HG03565 (cell line): ENCODE measurements around the gene VSX1.

ENCODE experiments used
- ATAC-seq: cut with Tn5 transposase; IDR thresholded peaks from one replicate; pipeline ENCODE4 v1.9.1; 2021; ENCODE audit warnings: mild to moderate bottlenecking, moderate library complexity; ENCODE audit not compliant: unreplicated experiment

Gene VSX1

DNA sequence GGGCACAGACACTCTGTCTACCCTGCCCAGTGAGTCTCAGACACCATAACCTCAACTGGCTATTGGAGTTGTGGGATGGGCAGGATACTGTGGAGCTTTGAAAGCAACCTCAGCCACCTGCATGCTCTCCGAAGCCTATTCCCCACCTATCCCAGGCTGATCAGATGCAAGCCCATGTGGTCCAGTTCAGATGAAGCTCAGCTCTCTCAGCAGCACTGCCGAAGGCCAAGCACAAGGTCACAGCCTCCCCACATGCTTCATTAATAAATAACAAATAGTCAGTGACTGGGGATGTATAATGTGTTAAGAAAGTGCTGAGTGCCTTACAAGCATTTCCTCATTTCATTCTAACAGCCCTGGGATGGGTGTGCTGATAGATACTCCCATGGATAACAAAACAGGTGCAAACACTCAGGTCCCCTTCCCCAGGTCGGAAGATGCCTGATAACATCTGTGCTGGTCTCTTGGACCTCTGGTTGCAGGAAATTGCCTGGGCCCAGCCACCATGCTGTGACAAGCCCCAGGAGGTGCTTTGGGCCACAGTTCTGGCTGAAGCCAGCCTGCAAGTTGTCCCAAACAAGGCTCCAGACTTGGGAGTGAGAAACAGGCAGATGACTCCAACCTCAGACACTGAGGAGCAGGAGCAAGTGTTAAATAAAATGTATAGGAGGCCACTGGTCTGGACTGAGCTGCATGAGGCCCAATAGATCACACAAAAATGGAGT is 27.7 kb downstream of the VSX1 start:
- ATAC-seq: no peak

DNA sequence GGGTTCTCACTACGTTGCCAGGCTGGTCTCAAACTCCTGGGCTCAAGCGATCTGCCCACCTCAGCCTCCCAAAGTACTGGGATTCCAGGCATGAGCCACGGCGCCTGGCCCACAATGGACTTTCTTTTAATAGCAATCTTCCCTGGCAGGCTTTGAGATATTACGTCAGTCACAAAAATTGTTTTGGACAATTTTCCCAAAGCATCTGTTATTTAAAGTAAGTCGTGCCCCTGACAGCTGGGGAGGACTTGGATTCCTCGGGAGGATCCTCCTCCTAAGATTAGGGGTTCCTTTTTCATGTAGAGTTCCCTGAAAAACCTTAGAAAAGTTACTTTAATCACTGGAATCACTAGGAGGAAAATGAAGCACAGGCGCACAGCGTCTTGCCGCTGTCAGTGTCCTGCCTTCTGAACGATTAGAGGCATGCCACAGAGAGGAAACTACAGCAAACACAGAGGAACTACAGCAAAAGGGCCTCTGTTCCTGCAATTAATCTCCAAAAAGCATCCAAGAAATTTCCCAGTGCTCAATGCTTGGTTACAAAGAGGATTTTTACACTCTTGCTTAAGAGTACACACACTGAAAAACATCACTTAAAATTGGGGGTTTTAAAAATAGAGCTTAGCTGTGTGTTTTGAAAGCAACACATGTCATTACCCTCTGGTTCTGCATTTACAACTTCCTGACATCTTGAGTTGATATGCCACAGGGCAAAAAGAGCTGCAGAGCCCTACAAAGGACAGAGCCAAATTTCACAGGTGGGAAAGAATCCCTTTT is 28.5 kb downstream of the VSX1 start:
- ATAC-seq: no peak

DNA sequence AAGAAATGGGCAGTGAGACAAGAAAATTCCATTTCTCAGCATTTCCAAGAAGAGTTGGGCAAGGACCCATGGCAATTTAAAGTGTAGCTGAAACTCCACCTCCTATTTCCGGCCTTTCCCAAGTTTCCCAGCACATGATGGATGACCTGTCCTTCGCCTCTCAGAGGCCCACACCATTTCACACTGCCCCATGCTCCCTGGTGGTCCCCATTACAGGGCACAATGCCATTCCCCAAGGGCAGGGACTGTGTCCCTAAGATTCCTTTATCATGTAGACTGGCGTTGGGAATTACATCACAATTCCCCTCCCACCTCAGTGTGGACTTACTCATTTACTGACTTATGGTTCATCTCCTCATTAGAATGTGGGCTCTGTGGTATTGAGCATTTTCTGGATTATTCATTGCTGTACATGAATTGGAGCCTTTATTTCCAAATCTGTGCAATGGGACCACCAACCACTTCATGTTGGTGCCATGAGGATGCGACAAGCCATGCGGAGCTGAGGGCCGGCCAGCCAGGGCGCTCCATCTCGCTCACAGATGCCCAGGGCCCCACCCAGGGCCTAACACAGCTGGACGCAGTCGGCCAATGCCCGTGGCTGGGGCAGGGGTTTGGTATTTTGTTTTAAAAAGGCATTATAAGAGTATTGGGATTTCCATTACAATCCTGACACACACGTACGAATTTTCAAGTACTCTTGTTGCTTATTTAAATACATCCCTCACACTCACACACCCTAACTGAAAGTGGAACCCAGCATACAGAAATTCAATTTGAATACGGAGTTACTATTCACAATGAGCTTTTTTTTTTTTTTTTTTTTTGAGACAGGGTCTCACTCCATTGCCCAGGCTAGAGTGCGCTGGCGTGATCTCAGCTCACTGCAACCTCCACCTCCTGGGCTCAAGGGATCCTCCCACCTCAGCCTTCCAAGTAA is 29.4 kb downstream of the VSX1 start:
- no peak for ATAC-seq

DNA sequence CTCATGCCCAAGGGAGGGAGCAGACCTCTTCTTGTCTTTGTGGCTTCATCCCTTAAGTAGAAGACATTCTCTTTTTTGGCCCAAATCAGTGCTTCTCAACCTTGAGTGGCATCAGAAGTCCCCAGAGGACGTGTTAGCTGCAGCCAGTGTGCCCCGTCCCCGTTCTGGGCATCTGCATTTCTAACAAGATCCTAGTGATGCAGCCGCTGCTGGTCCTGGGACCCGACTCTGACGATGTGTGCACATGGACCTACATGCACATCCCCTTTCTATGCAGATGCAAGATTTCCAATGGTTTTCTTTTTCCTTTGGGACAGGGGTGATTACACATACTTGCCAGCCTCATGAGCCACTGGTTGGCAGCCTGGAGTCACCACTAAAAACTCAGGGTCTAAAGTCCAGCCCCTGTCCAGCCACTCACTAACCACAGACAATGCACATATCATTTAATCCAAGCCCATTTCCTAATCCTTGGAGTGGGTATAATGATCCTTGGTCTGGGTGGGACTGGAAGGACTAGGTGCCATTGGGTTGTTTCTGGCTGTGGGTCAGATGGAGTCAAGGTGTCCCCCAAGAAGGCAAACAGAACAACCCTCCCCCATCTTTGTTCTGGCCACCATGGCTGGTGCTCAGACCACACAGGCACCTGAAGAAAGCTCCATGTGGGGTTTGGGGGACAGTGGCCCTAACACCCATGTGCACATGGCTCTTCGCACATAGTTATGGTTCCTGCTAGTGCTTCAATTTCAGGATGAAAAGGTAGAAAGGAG is 30.4 kb downstream of the VSX1 start:
- no peak for ATAC-seq

DNA sequence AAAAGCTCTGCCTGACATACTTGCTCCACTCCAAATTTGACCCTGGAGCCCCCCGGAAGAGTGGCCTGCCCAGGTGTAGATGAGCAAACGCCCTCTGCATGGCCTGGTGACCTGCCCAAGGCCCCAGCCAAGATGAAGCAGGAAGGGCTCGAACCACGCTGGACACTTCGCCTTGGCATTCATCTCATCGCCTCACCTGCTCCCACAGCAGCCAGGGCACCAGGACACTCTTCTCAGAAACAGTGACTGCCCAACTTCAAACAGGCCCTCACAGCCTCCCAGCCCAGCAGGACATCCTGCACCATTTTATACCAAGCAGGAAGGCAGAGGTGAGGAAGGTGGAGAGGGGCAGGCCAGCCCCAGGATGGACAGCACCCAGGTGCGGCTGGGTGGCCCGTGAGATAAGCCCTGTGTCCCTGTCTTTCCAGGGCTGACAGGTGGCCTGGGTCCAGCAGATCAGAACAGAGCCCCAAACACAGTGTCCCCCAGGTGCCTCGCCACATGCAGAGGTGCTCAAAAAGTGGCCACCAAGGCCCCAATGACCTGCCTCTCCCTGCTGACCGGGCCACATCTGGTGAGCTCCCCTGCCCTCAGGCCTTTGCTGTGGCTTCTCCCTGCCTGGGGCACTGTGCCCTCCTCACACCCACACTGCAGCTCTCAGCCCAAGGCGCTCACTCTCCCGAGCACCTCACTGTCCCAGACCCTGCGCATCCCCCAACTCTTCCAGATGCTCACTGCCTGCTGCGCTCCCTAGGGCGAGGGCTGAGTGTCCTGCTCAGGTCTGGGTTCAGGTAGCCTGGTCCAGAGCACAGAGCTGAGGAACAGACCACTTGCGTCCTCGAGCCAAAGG is 31.2 kb downstream of the VSX1 start:
- no peak for ATAC-seq

DNA sequence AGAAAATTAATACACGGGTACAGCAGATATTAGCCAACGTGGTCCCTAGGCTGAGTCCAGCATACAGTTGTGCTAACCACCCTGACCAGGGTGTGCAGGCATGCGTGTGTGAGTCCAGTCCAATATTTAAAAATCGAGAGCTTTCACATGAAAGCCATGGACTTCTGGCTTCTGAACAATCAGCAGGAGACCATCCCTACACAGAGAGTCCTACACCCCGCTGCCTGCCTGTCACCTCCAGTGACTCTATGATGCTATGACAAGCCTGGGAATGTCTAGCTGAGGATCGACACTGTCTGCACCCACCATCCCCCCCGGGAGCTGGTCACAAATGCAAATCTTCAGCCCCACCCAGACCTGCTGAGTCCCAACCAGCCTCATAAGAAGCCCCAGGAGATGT is 31.9 kb downstream of the VSX1 start:
- no peak for ATAC-seq

DNA sequence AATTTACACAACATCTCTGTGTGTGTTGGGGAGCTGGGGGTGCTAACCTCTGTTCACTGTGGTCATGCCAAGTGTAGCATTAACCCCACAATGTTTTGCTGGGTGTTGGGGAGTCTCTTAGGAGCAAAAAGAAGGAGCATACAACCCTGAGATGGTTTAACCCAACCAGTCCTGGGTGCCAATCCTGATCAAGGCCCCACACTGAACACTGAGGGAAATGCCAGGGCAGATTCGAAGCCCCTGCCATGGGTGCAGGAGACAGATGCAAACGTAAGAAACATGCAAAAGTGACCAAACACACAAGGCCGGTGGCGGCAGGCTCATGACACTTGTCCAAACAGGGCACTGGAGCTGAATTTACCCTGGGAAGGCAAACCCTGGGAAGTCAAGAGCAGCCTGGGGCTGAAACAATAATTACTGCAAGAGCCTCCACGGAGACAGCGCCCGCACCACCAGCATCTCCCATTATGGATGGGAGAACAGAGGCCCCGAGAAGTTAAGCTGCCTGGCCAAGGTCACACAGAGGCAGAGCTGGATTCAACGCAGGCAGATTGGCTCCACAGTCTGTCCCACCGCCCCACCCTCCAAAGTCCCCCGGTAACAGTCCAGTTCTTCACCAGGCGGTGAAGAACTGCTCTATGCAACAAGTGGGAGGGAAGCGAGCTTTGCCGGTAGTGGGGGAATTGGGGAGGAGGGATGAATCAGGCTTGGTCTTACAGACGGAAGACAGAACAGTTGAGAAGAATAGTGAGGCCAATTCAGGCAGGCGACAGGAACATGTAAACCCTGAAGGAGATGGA is 32.5 kb downstream of the VSX1 start:
- no peak for ATAC-seq

DNA sequence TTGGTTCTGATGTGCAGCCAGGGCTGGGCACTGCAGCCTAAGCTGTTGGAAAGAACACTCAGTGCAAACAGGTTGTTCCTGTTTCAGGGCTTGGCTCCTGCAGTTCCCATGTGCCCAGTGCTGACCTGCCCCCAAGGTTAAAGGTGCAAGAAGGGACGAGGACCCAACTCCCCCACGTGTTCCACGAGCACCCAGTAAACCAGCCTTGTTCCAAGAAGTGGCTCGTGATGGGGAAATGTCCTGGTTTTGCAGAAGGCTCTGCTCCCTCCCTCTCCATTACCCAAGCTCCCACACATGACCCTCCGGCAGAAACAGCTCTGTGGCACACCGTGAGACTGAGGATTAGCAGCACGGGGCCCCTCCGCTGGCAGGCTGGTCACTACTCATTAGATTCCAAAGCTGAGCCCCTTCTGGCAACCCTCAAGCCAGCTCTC is 33.4 kb downstream of the VSX1 start:
- ATAC-seq: no peak

DNA sequence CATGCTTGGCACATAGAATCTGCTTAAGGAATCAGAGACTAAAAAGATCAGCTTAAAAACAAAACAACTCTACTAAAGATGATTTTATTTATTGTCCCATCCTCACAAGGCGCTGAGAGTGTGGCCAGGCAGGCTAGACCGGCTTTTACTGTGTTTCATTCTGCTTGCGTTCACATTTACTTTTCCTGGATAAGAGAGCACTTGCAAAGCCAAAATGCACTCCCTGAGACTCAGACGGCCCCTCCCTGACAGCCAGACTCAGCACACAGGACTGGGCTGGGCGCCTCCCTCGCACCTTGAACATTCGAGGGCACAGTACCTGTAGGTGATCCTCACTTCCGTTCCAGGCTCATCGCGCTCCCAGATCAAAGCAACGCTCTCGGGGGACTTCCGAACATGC is 34.2 kb downstream of the VSX1 start:
- no peak for ATAC-seq

DNA sequence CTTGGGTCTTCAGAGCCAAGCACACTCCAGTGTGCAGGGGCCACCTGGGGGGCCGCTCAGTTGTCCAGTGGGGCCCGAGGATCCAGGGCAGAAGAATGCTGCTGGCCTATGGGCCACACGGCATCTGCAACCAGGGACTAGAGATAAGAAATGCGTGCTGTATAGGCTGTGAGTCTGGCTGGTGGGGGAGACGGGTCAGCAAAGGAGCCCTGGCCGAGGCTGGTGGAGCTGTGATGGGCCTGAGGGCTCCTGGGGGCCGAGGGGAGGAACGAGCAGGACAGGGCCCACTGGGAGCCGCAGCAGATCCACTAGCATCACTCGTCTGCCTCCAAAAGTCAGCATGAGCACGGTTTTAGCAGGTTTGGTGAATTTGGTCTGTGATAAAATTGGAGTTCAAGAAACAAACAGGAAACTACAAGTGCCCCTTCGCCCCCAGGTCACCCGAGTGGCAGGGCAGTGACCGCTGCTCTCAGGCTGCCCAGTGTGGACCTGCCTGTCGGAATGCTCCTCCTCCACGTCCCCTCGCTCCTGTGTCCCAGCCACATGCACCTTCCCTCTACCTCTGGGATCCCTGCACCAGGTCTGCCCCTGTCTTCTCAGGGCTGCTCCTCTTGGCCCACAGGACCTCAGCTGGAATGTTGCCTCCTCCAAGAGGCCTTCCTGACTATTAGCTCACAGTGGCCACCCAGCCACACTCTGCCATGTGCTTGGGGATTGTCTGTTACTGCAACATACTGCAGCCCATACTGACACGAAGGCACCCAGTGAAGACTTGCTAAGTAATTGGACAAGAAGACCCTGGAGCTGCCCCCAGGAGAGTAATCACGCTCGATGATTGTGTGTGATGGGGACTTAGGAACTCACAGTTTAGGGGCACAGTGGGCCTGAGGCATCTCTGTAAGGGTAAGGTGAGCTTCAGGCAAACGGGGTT is 34.9 kb downstream of the VSX1 start:
- no peak for ATAC-seq

DNA sequence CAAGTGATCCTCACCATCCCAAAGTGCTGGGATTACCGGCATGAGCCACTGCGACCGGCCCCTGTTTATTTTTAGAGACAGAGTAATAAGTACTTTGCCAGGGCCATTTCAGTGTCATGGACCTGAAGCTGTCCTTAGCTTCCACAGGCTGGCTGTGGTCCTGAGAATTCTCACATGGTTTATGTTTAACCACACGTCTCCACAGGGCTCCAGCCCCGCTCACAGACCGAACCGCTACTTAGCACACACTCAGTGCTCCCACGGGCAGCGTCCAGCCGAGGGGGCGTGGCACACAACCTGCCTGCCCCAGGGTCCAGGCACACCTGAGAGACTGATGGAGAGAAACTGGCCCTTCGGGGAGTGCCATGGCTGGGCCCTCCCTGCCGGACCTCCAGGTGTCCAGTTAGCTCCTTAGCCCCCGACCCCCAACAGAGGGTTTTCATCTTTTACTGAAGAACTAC is 35.7 kb downstream of the VSX1 start:
- ATAC-seq: no peak

DNA sequence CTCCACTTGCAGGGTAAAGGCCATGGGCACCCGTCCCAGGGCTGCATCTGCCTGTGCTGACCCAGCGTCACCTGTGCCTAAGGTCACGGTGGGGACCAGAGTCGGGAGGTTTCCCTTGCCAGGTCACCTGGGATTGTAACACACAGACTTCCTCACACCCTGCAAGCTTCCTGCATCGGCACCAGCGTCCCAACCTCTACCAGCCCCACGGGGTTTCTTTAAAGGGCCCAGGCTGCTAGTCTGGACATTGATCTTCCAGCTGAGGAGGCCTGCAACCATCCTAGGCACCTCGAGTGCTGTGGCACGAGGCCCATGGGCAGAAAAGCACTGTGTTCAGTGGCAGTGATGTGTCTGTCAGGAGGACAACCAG is 36.6 kb downstream of the VSX1 start:
- ATAC-seq: no peak

DNA sequence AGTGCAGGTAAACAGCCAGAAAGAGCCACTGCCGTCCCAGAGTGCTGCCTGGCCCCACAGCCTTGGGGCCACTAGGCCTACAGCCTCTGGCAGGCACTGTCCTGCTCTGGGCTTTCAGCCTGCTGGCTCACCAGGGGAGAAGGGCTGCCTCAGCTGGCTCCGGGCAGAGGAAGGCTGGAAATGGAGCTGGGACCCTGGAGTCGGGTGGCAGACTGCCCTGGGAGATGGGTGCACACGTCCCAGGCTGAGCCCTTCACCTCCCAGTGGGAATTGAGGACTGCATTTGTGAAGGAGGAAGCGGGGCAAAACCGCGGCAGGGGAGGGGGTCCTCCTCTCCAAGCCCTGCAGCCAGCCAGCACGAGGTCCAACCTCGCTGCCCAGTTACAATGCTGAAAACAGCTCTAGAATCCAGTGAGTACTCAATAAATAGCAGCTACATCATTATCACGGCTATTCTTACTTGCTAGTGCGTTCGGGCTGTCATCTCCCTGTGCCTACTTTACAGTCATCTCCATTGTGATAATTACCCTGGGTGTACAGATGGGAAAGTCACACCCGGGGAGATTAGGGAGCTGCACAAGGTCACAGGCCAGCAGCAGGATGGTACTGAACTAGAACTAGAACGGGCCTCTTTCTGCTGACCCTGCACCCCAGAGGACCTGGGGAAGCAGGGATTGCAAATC is 37.1 kb downstream of the VSX1 start:
- ATAC-seq: no peak

DNA sequence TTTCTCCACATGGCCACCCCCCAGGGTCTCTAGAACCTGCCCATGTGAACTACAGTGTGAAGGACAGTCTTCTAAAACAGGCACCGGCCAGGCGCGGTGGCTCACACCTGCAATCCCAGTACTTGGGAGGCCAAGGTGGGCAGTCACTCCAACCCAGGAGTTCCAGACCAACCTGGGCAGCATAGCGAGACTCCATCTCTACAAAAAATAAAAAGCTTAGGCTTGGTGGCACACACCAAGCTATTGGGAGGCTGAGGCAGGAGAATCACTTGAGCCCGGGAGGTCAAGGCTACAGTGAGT is 37.7 kb downstream of the VSX1 start:
- no peak for ATAC-seq

DNA sequence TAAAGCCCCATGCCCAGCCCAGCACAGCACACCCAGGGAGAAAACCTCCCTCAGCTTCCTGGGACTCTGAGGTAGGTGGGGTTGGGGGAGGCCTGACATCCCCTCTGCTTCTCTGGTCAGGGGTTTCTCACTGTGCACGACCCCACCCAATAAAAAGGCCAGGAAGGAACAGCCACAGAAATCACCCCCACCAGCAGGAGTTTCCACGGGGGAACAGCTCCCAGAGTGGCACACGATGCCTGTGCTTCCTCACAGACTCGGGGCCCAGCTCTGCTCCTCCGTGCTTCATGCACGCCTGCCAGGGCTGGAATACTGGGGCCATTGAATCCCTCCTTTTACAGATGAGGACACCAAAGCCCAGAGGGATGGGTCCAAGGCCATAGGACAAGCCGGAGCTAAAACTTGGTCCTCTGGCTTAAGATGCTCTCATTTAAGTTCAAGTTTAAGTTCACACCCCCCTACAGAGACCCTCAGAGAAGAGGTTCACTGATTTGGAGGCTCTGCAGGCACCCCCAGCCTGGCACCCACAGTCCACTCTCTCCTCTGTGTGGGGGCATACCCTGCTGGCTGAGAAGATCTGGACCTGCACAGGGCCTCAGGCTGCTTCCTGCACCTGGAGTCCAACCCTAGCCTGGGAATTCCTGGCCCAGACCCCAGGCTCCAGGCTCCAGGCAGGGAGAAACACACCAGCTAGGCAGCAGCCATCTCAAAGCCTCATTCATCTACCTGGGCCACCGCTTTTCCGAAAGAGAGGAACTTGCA is 38.3 kb downstream of the VSX1 start:
- no peak for ATAC-seq
